Transverse colon (tissue), 4 donors: Measurements from ENCODE around the gene LRP1B. TPM values are rescaled to one million over a fixed set of nuclear protein-coding genes. Genes with fewer than 3 reads are reported as not detected.
A peak's percentile ranks its signal among the peaks of the same experiment; 100 is the strongest.

Experiments used
- DNase-seq: peaks from one replicate; pipeline ENCODE4 v3.0.0-alpha.2; 2019
- H3K27ac ChIP-seq, 4 donors: fragments of 200-600 bp; sonication (generic); 2 replicates each; pipeline ENCODE4 v1.5.1; 2016 to 2018; ENCODE audit warnings: inconsistent platforms in 4 of 4
- H3K27me3 ChIP-seq: fragments of 200-600 bp; sonication (generic); 2 replicates; pipeline ENCODE4 v1.5.1; 2017; ENCODE audit warnings: inconsistent platforms
- H3K36me3 ChIP-seq, 4 donors: fragments of 200-600 bp; sonication (generic); 2 replicates each; pipeline ENCODE4 v1.5.1; 2017 to 2019; ENCODE audit warnings: inconsistent platforms in 4 of 4
- H3K4me1 ChIP-seq, 4 donors: fragments of 200-600 bp; sonication (generic); 2 replicates each; pipeline ENCODE4 v1.5.1; 2017 to 2020; ENCODE audit warnings: inconsistent platforms in 4 of 4
- H3K4me3 ChIP-seq, 4 donors: fragments of 200-600 bp; sonication (generic); 1 replicate in 1 of 4; 2 replicates in 3 of 4; pipeline versions ENCODE4 v1.5.1 to v1.6.1; 2017 to 2019; ENCODE audit warnings: inconsistent platforms in 4 of 4
- H3K9me3 ChIP-seq, 2 donors: fragments of 200-600 bp; sonication (generic); 2 replicates each; pipeline ENCODE4 v1.5.1; 2017 to 2019; ENCODE audit warnings: inconsistent platforms in 2 of 2
- CTCF ChIP-seq, 5 experiments: fragments of 200-600 bp in 3 of 5; fragments of 450-650 bp in 2 of 5; sonication (generic) in 3 of 5; IDR thresholded peaks; 1 replicate in 2 of 5; 2 replicates in 3 of 5; pipeline ENCODE4 v1.5.1; 2016 to 2017; ENCODE audit warnings: antibody characterized with exemption in 5 of 5, inconsistent platforms in 3 of 5, mild to moderate bottlenecking in 2 of 5, moderate library complexity in 1 of 5
- EP300 ChIP-seq: sonication (generic); formaldehyde crosslinking; IDR thresholded peaks from one replicate; pipeline ENCODE4 v1.6.1; 2017; ENCODE audit warnings: antibody characterized with exemption, low read depth
- POLR2A ChIP-seq: fragments of 450-650 bp; IDR thresholded peaks from one replicate; pipeline ENCODE4 v1.6.1; 2016; ENCODE audit warnings: antibody characterized with exemption, mild to moderate bottlenecking, moderate library complexity
- POLR2AphosphoS5 ChIP-seq, 3 donors: sonication (generic); formaldehyde crosslinking; IDR thresholded peaks; one replicate each; pipeline ENCODE4 v1.6.1; 2016; ENCODE audit warnings: antibody characterized with exemption in 3 of 3
- WGBS, 2 donors: methylation state at CpG; one replicate each; pipeline ENCODE4 v1.1.5; 2018; ENCODE audit warnings: low coverage in 1 of 2; 5-methylcytosine and 5-hydroxymethylcytosine counted together
- in situ Hi-C, 4 donors: fragments of 200-750 bp; cut with MboI; loops; one replicate each; pipeline versions ENCODE4 v1.15.0 to v1.15.1; 2017; ENCODE audit warnings: low sequenced_read_pairs in 3 of 4, low pct_ligation_motif_present in 1 of 4, low pct_unique_long_range_greater_than_20kb in 1 of 4
- intact Hi-C: fragments of 100-400 bp; cut with DNase I; formaldehyde crosslinking; loops from one replicate; pipeline ENCODE4 v1.15.1; 2023; ENCODE audit warnings: low total_unique reads
- total RNA-seq, 4 donors: library from RNA; depleted of rRNA; stranded (reverse); fragments of >200 nt; gene quantifications; one replicate each; pipeline ENCODE4 v1.1.0, GENCODE V29; 2016

Gene LRP1B
- total RNA-seq, 4 donors from 2014 or later = 0.48 to 5.4 (median 0.82) TPM; not detected in 1

GRCh38 chr2:142140434-142140845 lies 9.6 kb upstream of the LRP1B start:
- 4 to 11% methylated on average over 2 of the region's 2 CpGs for WGBS, 2 donors
- H3K27me3 ChIP-seq = no peaks in the 10 kb centered on the region
- TF ChIP-seq POLR2A = no peak
- peak; percentile 26 to 59 (median 48) for TF ChIP-seq CTCF (IDR thresholded peaks at IDR 0.05)
- DNase-seq = no peak
- no peaks in the 10 kb centered on the region for H3K4me1 ChIP-seq
- H3K9me3 ChIP-seq = no peaks in the 10 kb centered on the region
- H3K36me3 ChIP-seq = no peaks in the 10 kb centered on the region
- no peak overlapping the region for H3K27ac ChIP-seq
- intact Hi-C loops = no loop called here
- H3K4me3 ChIP-seq = no peak overlapping the region
- in situ Hi-C loops = no loop called here

GRCh38 chr2:142139384-142139783 lies 8.6 kb upstream of the LRP1B start:
- in situ Hi-C loops (no loop called here), intact Hi-C loops (no loop called here)
- no peak for DNase-seq
- Histone ChIP-seq H3K27ac (no peak overlapping the region), H3K27me3 (no peaks in the 10 kb centered on the region), H3K36me3 (no peaks in the 10 kb centered on the region), H3K4me3 (no peak overlapping the region), H3K9me3 (no peaks in the 10 kb centered on the region), H3K4me1 (no peaks in the 10 kb centered on the region)
- TF ChIP-seq CTCF (IDR thresholded peaks at IDR 0.05) = no peak
- no peak for TF ChIP-seq EP300
- no peak for TF ChIP-seq POLR2AphosphoS5 (IDR thresholded peaks at IDR 0.05)
- TF ChIP-seq POLR2A = no peak
- WGBS, 2 donors = 44 to 57% methylated on average over 4 of the region's 4 CpGs

- no peak overlapping the region for H3K4me3 ChIP-seq
These were observed 5.8 kb upstream of the LRP1B start for GRCh38 chr2:142136571-142136970.

GRCh38 chr2:142134911-142135310 lies 4.1 kb upstream of the LRP1B start:
- WGBS, 2 donors = 84 to 91% methylated on average over 3 of the region's 3 CpGs
- peaks cover 37% of the 10 kb centered on the region for H3K27me3 ChIP-seq
- in situ Hi-C loops (no loop called here), intact Hi-C loops (no loop called here)
- no peak overlapping the region for H3K4me3 ChIP-seq
- H3K9me3 ChIP-seq = no peaks in the 10 kb centered on the region
- no peaks in the 10 kb centered on the region for H3K36me3 ChIP-seq
- DNase-seq = no peak
- H3K4me1 ChIP-seq = peaks cover 0 to 18% (median 8%) of the 10 kb centered on the region in 4 donors
- H3K27ac ChIP-seq = no peak overlapping the region
- no peak for TF ChIP-seq POLR2AphosphoS5 (IDR thresholded peaks at IDR 0.05)
- TF ChIP-seq POLR2A = no peak
- no peak for TF ChIP-seq EP300
- no peak for TF ChIP-seq CTCF (IDR thresholded peaks at IDR 0.05)

More at GRCh38 chr2:142136571-142136970, 5.8 kb upstream of the LRP1B start:
- intact Hi-C loops = no loop called here
- no peak for TF ChIP-seq CTCF (IDR thresholded peaks at IDR 0.05)
- no peak for TF ChIP-seq POLR2AphosphoS5 (IDR thresholded peaks at IDR 0.05)
- Histone ChIP-seq H3K27ac (no peak overlapping the region), H3K27me3 (peaks cover 22% of the 10 kb centered on the region), H3K4me1 (peaks cover 0 to 2% (median 0%) of the 10 kb centered on the region in 4 donors), H3K9me3 (no peaks in the 10 kb centered on the region), H3K36me3 (no peaks in the 10 kb centered on the region)
- no peak for DNase-seq
- in situ Hi-C loops = no loop called here
